Dendritic cell treated with granulocyte-macrophage colony-stimulating factor and Interleukin-4, amounts not matched to agents 40 ng/mL and 50 ng/mL, for 4 days (primary cell): Measurements from ENCODE around the gene NUTM2E.
"Not testable (repeated sequence)": the region's sequence is repeated elsewhere in the genome, so short reads cannot be mapped to it uniquely, and the experiment has no call there.

ENCODE experiments used
- H3K27ac Mint-ChIP-seq: one replicate; pipeline ENCODE4 v1.8.0; 2022; ENCODE audit warnings: mild to moderate bottlenecking, mixed read lengths
- H3K27me3 Mint-ChIP-seq: one replicate; pipeline ENCODE4 v1.8.0; 2022; ENCODE audit warnings: mild to moderate bottlenecking, mixed read lengths
- H3K36me3 Mint-ChIP-seq: one replicate; pipeline ENCODE4 v1.8.0; 2022; ENCODE audit warnings: low read depth, mixed read lengths
- H3K4me1 Mint-ChIP-seq: one replicate; pipeline ENCODE4 v1.8.0; 2022; ENCODE audit warnings: low read depth, mixed read lengths
- H3K4me3 Mint-ChIP-seq: one replicate; pipeline ENCODE4 v1.8.0; 2022; ENCODE audit warnings: mild to moderate bottlenecking, moderate library complexity, mixed read lengths
- H3K9me3 Mint-ChIP-seq: one replicate; pipeline ENCODE4 v1.8.0; 2022; ENCODE audit warnings: mixed read lengths
- intact Hi-C: fragments of 100-400 bp; cut with micrococcal nuclease; formaldehyde crosslinking; loops from one replicate; pipeline ENCODE4 v1.15.0; 2022

NUTM2E gene

GRCh38 chr10:79826496-79827215 lies at the start of gene NUTM2E:
NUTM2E (plus strand) TSS chr10:79826739; CDS start chr10:79841741, 15,002 bp downstream.
- Mint-ChIP-seq H3K4me1 (peaks cover 20% of the 10 kb centered on the region), H3K27ac (peak within 1 kb of the TSS; percentile 91), H3K4me3 (peak within 1 kb of the TSS; percentile 85)
- H3K9me3 Mint-ChIP-seq, H3K27me3 Mint-ChIP-seq, intact Hi-C loops, H3K36me3 Mint-ChIP-seq: not testable (repeated sequence)

DNA sequence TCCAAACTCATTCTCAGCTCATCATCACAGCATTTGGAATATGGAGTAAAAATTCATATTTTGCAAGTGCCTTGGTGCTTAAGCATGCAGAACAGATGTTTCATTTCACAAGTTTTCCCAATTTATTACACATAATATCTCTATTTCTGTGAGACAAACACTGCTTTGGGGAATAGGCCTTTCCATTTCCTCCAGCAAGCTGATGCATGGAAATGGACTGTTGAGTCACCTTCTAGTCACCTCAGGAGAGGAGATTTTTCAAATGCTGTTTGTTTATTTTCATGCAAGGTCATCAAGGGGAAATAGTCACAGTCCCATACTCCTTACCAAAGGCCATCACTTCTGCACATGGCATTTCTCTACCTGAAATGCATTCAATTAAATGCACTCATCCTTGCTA lies 48.5 kb upstream of the NUTM2E start:
- not testable (repeated sequence) for H3K9me3 Mint-ChIP-seq, H3K27ac Mint-ChIP-seq, H3K4me1 Mint-ChIP-seq, H3K4me3 Mint-ChIP-seq, H3K27me3 Mint-ChIP-seq, H3K36me3 Mint-ChIP-seq
- intact Hi-C loops: loop anchor here (10.0 kb wide), 1 partner anchor 147 kb away; no protein-coding TSS in a partner anchor

GRCh38 chr10:79779310-79779938 lies 47.1 kb upstream of the NUTM2E start:
- H3K4me1 Mint-ChIP-seq, H3K36me3 Mint-ChIP-seq, H3K27ac Mint-ChIP-seq, H3K4me3 Mint-ChIP-seq, H3K9me3 Mint-ChIP-seq, H3K27me3 Mint-ChIP-seq: not testable (repeated sequence)
- intact Hi-C loops: loop anchor here (10.0 kb wide), 1 partner anchor 145 kb away; no protein-coding TSS in a partner anchor

- not testable (repeated sequence) for H3K36me3 Mint-ChIP-seq, H3K27me3 Mint-ChIP-seq, H3K27ac Mint-ChIP-seq, H3K9me3 Mint-ChIP-seq, H3K4me1 Mint-ChIP-seq, H3K4me3 Mint-ChIP-seq
- intact Hi-C loops: loop anchor here (10.0 kb wide), 1 partner anchor 145 kb away; no protein-coding TSS in a partner anchor
These were observed 46.5 kb upstream of the NUTM2E start for GRCh38 chr10:79779992-79780391.

DNA sequence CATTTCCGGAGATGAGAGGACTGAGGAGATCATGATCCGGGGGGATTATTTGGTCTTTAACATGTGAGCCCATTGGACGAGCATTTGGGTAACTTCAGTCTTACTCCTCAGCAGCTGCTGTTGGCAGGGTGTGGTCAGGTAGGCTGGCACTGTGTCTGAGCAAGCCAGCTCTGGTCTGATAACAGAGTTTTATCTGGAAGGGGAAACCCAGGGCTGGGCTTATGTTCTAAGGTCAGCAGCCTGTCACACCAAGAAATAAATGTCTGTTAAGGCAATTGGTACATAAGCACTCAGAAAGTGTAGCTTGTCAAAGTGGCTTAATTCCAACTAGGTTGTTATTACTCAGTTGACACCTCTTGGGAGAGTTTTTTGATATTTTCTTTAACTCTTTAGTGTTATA lies 45.0 kb upstream of the NUTM2E start:
- H3K36me3 Mint-ChIP-seq, H3K4me3 Mint-ChIP-seq, intact Hi-C loops, H3K9me3 Mint-ChIP-seq, H3K27me3 Mint-ChIP-seq, H3K4me1 Mint-ChIP-seq, H3K27ac Mint-ChIP-seq: not testable (repeated sequence)

- H3K27ac Mint-ChIP-seq, H3K27me3 Mint-ChIP-seq, H3K4me1 Mint-ChIP-seq, H3K4me3 Mint-ChIP-seq, H3K36me3 Mint-ChIP-seq, H3K9me3 Mint-ChIP-seq, intact Hi-C loops: not testable (repeated sequence)
These were observed 39.0 kb upstream of the NUTM2E start for GRCh38 chr10:79787455-79787952.

DNA sequence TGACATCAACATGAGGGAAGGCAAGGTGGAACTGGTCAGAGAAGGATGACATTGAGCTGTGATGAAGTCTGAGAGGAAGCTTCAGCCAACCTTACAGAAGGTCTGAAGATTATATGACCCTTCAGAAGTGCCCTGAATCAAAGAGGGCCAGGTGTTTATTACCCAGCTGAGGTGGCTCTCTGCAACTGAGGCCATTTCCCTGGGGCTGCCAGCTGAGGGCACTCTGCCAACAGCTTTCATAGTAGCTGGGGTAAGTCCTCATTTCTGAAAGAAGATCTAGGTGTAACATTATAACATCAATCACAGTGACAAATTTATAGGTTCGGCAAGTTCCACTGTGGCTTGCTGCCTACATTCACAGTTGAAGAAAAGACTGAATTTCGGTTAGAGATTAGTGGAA lies 37.2 kb upstream of the NUTM2E start:
- intact Hi-C loops, H3K4me1 Mint-ChIP-seq, H3K36me3 Mint-ChIP-seq, H3K27me3 Mint-ChIP-seq, H3K27ac Mint-ChIP-seq, H3K4me3 Mint-ChIP-seq, H3K9me3 Mint-ChIP-seq: not testable (repeated sequence)

- H3K27me3 Mint-ChIP-seq, H3K36me3 Mint-ChIP-seq, H3K9me3 Mint-ChIP-seq, H3K4me1 Mint-ChIP-seq, intact Hi-C loops, H3K4me3 Mint-ChIP-seq, H3K27ac Mint-ChIP-seq: not testable (repeated sequence)
These were observed 34.5 kb upstream of the NUTM2E start for GRCh38 chr10:79791906-79792517.

- H3K36me3 Mint-ChIP-seq, H3K27ac Mint-ChIP-seq, H3K4me3 Mint-ChIP-seq, H3K27me3 Mint-ChIP-seq, H3K9me3 Mint-ChIP-seq, H3K4me1 Mint-ChIP-seq, intact Hi-C loops: not testable (repeated sequence)
These were observed 27.2 kb upstream of the NUTM2E start for GRCh38 chr10:79799337-79799736.

- H3K4me3 Mint-ChIP-seq, H3K27me3 Mint-ChIP-seq, H3K9me3 Mint-ChIP-seq, intact Hi-C loops, H3K4me1 Mint-ChIP-seq, H3K27ac Mint-ChIP-seq: not testable (repeated sequence)
- H3K36me3 Mint-ChIP-seq: peaks cover 10% of the 10 kb centered on the region
These were observed 20.7 kb upstream of the NUTM2E start for GRCh38 chr10:79805857-79806256.

- peaks cover 25% of the 10 kb centered on the region for H3K36me3 Mint-ChIP-seq
- H3K4me1 Mint-ChIP-seq, intact Hi-C loops, H3K4me3 Mint-ChIP-seq, H3K27ac Mint-ChIP-seq, H3K9me3 Mint-ChIP-seq, H3K27me3 Mint-ChIP-seq: not testable (repeated sequence)
These were observed 14.6 kb upstream of the NUTM2E start for GRCh38 chr10:79811895-79812294.

DNA sequence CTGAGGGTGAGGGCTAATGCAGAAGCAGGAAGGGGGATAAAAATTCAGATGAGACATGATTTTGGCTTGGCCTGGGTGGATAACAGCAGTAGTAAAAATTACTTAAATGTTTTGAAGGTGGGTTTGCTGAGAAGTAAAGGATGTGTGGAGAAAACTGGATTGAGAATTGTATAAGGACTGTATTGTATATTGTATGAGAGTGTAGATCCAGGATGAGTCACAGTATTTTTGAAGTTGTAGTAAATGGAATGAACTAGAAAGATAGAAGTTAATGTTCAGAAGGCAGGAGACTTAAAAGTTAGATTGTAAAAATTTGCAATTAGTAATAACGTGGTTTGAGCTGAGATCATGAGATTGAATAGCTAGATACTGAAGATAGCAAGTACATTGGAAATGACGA lies 10.2 kb upstream of the NUTM2E start:
- H3K9me3 Mint-ChIP-seq, H3K27ac Mint-ChIP-seq, H3K4me1 Mint-ChIP-seq, H3K27me3 Mint-ChIP-seq, intact Hi-C loops, H3K4me3 Mint-ChIP-seq: not testable (repeated sequence)
- peaks cover 36% of the 10 kb centered on the region for H3K36me3 Mint-ChIP-seq

DNA sequence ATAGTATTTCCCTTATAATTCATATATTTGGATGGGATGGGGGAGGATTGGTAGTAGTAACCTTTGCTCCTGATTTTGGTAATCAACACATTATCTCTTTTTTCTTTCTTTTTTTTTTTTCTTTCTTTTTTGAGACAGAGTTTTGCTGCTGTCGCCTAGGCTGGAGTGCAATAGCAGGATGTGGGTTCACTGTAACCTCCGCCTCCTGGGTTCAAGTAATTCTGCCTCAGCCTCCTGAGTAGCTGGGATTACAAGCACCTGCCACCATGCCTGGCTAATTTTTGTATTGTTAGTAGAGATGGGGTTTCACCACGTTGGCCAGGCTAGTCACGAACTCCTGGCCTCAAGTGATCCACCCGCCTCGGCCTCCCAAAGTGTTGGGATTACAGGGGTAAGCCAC lies 3.2 kb upstream of the NUTM2E start:
- H3K9me3 Mint-ChIP-seq, intact Hi-C loops, H3K27ac Mint-ChIP-seq, H3K4me3 Mint-ChIP-seq, H3K27me3 Mint-ChIP-seq: not testable (repeated sequence)
- peaks cover 10% of the 10 kb centered on the region for H3K36me3 Mint-ChIP-seq
- H3K4me1 Mint-ChIP-seq: peaks cover 16% of the 10 kb centered on the region

GRCh38 chr10:79825587-79826011 lies 940 bp upstream of the NUTM2E start:
- intact Hi-C loops, H3K36me3 Mint-ChIP-seq, H3K9me3 Mint-ChIP-seq, H3K27me3 Mint-ChIP-seq: not testable (repeated sequence)
- peak overlapping the region; percentile 82 for H3K4me3 Mint-ChIP-seq
- H3K27ac Mint-ChIP-seq: peak overlapping the region; percentile 91
- H3K4me1 Mint-ChIP-seq: peaks cover 20% of the 10 kb centered on the region
